Femur (tissue), 1 donor: ENCODE measurements around the gene DSCAM.
"Not testable (repeated sequence)": the region's sequence is repeated elsewhere in the genome, so short reads cannot be mapped to it uniquely, and the experiment has no call there.

ENCODE experiments used
- DNase-seq: peaks from one replicate; pipeline ENCODE4 v3.0.0-alpha.2; 2017

The DSCAM gene, protein sequence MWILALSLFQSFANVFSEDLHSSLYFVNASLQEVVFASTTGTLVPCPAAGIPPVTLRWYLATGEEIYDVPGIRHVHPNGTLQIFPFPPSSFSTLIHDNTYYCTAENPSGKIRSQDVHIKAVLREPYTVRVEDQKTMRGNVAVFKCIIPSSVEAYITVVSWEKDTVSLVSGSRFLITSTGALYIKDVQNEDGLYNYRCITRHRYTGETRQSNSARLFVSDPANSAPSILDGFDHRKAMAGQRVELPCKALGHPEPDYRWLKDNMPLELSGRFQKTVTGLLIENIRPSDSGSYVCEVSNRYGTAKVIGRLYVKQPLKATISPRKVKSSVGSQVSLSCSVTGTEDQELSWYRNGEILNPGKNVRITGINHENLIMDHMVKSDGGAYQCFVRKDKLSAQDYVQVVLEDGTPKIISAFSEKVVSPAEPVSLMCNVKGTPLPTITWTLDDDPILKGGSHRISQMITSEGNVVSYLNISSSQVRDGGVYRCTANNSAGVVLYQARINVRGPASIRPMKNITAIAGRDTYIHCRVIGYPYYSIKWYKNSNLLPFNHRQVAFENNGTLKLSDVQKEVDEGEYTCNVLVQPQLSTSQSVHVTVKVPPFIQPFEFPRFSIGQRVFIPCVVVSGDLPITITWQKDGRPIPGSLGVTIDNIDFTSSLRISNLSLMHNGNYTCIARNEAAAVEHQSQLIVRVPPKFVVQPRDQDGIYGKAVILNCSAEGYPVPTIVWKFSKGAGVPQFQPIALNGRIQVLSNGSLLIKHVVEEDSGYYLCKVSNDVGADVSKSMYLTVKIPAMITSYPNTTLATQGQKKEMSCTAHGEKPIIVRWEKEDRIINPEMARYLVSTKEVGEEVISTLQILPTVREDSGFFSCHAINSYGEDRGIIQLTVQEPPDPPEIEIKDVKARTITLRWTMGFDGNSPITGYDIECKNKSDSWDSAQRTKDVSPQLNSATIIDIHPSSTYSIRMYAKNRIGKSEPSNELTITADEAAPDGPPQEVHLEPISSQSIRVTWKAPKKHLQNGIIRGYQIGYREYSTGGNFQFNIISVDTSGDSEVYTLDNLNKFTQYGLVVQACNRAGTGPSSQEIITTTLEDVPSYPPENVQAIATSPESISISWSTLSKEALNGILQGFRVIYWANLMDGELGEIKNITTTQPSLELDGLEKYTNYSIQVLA (N-terminal part only)

GRCh38 chr21:40846587-40847411, at the start of gene DSCAM:
Gene DSCAM, minus strand, starts transcription at chr21:40847158. Its CDS starts 497 bp downstream, at chr21:40846661.
- DNase-seq: peak; percentile 27

DNA sequence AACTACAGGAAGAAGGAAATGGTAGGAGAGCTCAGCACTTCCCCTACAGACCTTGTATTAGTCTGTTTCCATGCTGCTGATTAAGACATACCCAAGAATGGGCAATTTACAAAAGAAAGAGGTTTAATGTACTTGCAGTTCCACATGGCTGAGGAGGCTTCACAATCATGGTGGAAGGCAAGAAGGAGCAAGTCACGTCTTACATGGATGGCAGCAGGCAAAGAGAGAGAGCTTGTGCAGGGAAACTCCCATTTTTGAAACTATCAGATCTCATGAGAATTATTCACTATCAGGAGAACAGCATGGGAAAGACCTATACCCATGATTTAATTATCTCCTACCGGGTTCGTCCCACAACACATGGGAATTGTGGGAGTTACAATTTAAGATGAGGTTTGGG, 48.7 kb upstream of the DSCAM start:
- DNase-seq: not testable (repeated sequence)

DNA sequence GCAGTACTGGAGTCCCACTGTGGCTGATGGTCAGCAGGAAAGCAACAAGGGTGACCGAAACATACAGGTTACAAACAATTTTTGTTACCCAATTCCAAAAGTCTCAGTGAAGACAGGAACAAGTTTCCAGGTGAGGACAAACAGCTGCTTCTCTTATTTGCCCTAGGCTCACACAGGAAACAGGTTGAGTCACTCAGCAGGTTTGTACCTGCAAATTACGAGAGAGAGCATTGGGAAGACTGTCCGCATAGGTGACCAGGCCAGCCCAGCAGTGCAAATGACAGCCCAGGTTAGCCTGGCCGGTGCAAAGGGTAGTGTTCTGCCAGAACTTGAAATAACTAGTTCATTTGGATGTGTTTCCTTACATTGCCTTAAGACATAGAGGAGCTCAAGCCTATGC, 40.0 kb upstream of the DSCAM start:
- no peak for DNase-seq

DNA sequence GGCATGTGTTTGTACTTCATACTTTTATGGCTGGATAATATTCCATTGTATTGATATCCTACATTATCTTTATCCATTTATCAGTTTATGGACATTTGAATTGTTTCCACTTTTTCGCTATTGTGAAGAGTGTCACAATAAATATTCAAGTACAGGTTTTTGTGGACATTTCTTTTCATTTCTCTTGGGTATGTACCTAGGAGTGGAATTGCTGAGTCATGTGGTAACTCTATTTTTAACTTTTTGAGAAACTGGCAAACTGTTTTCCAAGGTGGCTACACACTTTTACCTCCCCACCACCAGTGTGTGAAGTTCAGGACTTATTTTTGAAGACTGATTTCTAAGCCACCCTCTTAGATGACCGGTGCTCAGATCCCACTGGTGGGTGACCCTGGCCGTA, 39.0 kb upstream of the DSCAM start:
- no peak for DNase-seq

DNA sequence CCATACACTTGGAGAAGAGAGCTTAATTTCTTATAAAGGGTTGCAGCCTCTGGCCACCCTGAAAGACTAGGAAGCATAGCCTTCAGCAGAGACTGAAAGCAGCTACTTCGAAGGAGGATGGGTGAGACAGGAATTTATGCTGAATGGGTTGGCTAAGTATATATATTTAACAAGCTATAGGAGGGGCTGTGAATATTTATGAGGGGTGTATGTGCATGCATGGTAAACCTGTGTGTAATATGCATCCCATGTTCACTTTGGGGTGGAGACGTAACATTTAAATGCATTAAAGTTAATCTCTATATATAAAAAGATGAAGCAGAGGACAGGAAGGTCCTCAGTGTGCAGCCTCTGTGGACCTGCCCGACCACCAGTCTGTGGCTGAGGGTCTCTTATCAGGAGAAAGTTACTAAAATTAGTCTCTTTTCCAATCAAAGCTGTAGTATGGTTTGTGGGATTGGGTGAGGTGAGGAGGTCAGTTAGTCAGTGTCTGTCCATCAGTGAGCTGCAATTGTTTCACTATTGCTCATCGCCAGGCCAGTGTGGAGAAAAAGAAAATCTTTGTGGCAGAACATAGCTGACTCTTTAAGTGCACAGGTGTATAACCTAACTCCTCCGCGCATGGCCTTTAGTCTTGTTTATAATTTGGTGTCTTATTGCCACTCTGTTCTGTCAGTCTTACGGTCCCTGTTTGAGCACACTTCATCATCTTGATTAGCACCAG, 35.4 kb upstream of the DSCAM start:
- no peak for DNase-seq

GRCh38 chr21:40881767-40882166, 34.8 kb upstream of the DSCAM start:
- DNase-seq: no peak

DNA sequence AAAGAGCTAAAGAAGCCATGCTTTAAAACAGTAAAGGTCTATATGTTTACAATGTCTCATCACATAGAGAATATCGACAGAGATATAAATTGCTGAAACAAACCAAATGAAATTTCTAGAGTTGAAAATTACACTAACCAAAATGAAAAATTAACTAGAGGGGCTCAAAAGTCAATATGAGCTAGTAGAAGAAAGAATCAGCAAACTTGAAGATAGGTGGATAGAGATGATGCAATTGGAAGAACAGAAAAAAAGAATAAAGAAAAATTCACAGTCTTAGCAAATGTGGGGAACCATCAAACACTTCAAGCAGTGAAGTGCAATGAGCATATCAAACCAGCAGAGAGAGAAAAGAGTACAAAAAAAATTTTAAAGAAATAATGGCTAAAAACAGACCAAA, 24.1 kb upstream of the DSCAM start:
- DNase-seq: no peak

- no peak for DNase-seq
These were observed 16.9 kb upstream of the DSCAM start for GRCh38 chr21:40863839-40864238.

GRCh38 chr21:40858517-40858916, 11.6 kb upstream of the DSCAM start:
- DNase-seq: no peak

GRCh38 chr21:40853956-40854688, 7.2 kb upstream of the DSCAM start:
- DNase-seq: no peak

GRCh38 chr21:40852563-40852962, 5.6 kb upstream of the DSCAM start:
- no peak for DNase-seq

DNA sequence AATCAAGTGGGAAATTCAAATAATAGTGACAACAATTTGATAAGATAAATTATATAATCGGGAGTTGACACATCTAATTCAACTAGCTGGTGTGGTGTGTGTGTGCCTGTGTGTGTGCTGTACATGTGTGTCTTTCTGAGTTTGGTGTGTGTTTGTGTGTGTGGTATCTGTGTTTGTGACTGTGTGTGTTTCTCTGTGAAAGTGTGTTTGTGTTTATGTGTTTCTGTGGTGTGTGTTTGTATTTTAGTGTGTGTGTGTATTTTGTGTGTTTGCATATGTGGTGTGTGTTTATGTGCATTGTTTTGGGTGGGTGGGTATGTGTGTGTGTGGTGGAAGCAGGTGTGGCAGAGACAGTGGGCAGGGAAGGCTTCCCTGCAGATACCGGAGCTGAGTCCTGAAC, 4.8 kb upstream of the DSCAM start:
- DNase-seq: no peak

- no peak for DNase-seq
These were observed 3.1 kb upstream of the DSCAM start for GRCh38 chr21:40850071-40850470.

DNA sequence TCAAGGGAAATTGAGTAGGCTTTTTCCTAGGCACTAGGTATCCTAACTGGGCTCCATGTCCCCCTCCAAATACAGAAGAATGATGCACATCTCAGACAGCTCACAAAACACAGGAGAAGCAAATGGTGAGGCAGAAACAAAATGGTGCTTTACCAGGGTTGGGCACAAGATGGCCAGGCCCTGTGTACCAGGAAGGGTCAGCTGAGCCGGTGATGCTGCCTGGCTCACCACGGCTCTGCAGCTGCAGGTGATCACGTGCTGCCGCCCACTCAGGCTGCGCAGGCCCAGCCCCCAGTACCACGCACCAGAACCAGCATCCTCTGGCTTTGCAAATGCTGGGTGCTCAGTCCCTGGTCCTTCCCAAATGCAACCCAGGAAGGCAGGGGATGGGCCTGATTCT, 993 bp upstream of the DSCAM start:
- DNase-seq: no peak

GRCh38 chr21:40846103-40846502, 855 bp downstream of the DSCAM start:
- no peak for DNase-seq

GRCh38 chr21:40845441-40845995, 1.4 kb downstream of the DSCAM start:
- no peak for DNase-seq

GRCh38 chr21:40844935-40845334, 2.0 kb downstream of the DSCAM start:
- DNase-seq: no peak

GRCh38 chr21:40842197-40842552, 4.8 kb downstream of the DSCAM start:
- DNase-seq: no peak

DNA sequence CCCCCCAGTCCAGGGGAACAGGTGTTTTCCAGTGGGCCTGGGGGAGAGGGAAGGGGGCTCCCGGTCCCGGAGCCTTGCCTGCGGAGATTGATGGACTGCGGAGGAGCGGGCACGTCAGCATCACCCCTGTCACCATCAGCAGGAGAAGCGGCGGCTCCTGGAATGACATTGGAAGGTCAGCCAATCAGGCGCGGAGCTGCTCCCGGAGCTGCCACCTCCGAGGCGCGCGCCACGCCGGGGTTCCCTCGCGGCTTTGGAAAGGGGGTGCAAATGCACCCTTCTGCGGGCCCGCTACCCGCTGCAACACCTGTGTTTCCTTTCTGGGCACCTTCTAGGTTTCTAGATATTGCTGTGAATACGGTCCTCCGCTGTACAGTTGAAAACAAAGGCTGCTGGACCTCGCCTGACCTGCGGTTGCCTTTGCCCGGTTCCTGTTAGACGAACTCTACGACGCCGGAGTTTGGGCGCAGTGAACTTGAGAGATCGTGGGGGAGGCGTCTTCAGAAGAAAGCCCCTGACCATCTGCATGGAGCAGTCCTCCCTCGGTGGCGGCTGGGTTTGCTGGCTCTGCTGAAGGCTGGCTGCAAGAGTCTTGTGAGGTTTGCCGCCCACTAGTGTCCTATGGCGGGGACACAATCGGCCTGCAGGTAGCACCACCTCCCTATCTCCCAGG, 5.3 kb downstream of the DSCAM start:
- DNase-seq: peak; percentile 77
